GM19035 (cell line): ENCODE results near the gene CDSN.
A peak's percentile ranks its signal among the peaks of the same experiment; 100 is the strongest.
"Not testable (repeated sequence)": the region's sequence is repeated elsewhere in the genome, so short reads cannot be mapped to it uniquely, and the experiment has no call there.

Experiments
- ATAC-seq: cut with Tn5 transposase; IDR thresholded peaks from one replicate; pipeline ENCODE4 v1.9.1; 2021; ENCODE audit not compliant: unreplicated experiment

The CDSN gene, protein sequence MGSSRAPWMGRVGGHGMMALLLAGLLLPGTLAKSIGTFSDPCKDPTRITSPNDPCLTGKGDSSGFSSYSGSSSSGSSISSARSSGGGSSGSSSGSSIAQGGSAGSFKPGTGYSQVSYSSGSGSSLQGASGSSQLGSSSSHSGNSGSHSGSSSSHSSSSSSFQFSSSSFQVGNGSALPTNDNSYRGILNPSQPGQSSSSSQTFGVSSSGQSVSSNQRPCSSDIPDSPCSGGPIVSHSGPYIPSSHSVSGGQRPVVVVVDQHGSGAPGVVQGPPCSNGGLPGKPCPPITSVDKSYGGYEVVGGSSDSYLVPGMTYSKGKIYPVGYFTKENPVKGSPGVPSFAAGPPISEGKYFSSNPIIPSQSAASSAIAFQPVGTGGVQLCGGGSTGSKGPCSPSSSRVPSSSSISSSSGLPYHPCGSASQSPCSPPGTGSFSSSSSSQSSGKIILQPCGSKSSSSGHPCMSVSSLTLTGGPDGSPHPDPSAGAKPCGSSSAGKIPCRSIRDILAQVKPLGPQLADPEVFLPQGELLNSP

DNA sequence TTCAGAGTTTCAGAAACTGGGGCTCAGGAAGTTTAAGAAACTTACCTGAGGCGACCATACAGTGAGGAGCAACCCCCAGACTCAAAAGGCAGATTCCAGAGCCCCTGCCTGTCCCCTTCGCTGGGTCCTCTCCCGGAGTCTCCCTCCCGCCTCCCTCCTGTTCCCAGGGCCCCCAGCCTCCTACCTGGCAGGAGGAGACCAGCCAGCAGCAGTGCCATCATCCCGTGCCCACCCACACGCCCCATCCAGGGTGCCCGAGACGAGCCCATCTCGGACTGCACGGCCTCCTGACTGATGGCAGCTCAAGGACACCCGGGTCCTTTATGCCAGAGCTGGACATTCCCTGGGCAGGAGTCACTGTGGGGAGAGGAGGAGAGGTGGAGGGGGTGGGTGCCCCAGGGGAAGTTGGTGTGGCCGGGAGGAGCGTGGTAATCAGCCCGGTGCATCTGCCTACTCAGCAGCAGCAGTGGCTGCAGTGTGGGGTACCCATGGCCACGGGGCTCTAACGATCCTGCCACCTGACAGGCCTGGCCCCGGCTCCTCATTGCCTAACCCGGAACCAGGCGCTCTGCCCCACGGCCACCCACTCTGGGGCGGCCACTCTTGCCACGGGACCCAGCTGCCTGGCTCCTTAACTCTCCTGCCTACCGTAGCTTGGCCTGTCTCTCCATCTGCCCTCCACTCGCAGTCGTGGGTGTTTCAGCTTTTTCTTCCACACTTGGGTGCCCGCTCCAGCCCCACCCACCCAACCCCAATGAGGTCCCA lies at the start of gene CDSN:
CDSN (minus strand) TSS at position 296 of the 765 bp plus-strand sequence; CDS start at position 269, 27 bp downstream.
- ATAC-seq, result no peak

DNA sequence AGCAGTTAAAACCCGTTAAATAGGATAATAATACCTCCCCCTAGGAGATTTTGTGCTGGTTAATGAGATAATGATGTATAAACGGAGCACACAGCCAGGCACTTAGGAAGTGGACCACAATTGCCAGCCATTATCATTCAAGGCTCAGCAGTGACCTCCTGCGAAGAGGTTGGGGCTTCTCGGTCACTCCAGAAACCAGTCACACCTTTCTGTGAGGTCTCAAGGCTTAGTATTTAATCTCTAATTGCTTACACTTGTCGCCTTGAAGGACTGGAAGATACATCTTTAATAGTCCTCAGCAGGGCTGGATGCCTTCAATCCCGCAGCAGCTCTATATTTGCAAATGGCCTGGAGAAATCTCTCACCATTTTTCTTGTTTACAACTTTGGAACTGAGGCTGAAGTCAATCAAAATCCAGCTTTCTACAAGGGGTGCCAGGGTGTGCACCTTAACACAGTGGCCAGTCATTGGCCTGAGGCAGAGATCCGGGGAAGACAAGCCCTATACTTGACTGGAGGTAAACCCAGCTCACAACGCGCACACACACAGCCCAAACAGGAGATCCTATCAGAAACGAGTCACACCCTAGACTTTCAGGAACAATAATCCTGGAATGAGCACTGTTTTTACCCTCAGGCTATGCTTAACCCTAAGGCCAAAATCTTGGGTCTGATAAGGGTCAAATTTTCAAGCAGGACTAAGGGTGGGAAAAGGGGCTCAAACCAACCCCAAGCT lies 49.0 kb upstream of the CDSN start:
- no peak for ATAC-seq

GRCh38 chr6:31168606-31169005 lies 48.4 kb upstream of the CDSN start:
- ATAC-seq, result no peak

GRCh38 chr6:31165986-31166385 lies 45.7 kb upstream of the CDSN start:
- ATAC-seq, result no peak

DNA sequence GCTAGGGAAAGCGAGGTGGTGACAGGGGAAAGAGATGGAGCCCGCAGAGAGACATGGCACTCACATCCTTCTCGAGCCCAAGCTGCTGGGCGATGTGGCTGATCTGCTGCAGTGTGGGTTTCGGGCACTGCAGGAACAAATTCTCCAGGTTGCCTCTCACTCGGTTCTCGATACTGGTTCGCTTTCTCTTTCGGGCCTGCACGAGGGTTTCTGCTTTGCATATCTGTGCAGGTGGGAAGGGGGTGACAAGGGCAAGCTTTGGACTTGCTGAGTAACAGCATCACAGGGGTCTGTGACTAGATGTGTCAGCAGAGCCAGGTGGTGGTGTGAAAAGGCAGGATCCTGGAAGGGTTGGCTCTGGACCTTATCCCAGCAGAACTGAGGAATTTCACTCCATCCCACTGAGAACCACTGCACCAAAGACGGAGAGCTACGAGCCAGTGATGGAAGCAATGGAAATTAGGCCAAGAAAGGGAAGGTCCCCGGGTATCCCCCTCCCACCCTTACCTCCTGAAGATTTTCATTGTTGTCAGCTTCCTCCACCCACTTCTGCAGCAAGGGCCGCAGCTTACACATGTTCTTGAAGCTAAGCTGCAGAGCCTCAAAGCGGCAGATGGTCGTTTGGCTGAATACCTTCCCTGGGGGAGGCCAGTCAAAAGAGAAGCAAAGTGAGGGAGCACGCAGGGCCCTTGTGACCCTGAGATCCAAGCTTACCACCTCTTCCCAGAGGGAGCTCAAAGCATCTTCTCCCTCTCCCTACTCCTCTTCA lies 45.0 kb upstream of the CDSN start:
- ATAC-seq, result peak; percentile 79

DNA sequence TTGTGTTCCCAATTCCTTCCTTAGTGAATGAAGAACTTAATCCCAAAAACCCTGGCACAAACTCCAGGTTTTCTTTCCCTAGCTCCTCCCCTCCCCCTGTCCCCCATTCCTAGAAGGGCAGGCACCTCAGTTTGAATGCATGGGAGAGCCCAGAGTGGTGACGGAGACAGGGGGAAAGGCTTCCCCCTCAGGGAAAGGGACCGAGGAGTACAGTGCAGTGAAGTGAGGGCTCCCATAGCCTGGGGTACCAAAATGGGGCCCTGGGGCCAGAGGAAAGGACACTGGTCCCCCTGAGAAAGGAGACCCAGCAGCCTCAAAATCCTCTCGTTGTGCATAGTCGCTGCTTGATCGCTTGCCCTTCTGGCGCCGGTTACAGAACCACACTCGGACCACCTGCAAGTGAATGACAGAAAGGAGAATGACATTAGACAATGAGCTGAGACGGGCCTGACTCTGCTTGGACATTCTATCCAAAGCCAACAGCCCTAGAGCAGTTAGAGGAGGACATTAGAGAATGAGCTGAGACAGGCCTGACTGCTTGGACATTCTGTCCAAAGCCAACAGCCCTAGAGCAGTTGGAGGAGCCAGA lies 44.3 kb upstream of the CDSN start:
- ATAC-seq, result not testable (repeated sequence)

DNA sequence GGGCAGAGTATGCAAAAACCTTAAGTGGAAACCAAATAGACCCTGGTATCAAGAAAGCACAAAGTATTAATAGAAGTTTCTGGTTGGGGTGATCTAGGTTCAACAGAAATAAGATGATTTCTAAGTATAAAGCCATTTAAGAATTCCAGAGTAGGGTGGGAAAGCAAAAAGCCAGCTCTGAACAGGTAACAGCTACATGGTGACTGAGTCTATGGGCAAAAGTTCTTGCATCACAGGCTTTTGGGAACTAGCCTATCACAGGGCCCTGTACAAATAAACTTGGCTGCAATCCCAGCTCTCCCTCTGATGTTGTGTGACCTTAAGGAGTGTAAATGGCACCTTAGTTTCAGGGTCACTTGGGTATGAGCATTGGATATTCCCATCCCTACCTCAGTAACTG lies 43.7 kb upstream of the CDSN start:
- no peak for ATAC-seq

- no peak for ATAC-seq
These were observed 42.4 kb upstream of the CDSN start for GRCh38 chr6:31162463-31163165.

GRCh38 chr6:31161216-31162126 lies 41.2 kb upstream of the CDSN start:
- no peak for ATAC-seq

DNA sequence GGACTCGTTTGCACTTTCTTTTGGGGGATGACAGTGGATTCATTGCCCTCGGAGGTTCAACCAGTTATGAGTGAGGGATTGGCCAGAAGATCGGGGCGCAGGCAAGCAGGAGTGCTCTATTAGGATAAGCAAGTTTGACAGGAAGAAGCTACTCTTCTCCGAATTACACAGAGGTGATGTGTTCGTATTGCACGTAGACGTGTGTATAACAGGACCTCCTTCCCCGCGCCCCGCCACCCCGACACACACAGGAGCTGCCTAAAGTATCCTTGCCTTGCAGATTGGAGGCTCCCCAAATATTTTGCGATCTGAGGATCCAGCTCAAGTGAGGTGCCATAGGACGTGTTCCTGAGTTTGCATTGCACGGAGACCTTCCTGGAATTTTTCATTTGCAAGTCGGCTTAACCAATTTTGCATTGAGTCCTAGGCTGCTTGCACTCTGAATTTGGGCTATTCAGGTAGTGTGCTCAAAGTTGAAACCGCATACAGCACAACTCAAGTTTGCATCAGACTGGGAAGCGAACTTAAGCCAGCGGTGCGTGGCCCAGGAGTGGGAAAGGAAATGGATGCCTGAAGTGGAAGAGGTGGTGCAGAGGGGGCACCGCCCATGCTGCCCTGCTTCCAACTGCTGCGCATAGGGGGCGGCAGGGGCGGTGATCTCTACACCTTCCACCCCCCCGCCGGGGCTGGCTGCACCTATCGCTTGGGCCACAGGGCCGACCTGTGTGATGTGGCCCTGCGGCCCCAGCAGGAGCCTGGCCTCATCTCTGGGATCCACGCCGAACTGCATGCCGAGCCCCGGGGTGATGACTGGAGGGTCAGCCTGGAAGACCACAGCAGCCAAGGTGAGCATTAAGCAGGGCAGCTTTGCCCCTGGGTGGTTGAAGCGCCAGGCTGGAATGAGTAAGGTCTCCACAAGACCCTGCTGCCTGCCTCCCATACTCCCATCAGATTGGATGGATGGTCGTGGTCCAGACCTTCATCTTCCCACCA lies 38.9 kb upstream of the CDSN start:
- peak; percentile 5 for ATAC-seq

GRCh38 chr6:31158140-31158862 lies 38.1 kb upstream of the CDSN start, which contains the start of gene TCF19:
TSS of gene TCF19 (plus strand) at chr6:31158589. CDS start at chr6:31159470, 881 bp downstream.
- peak; percentile 86 for ATAC-seq

DNA sequence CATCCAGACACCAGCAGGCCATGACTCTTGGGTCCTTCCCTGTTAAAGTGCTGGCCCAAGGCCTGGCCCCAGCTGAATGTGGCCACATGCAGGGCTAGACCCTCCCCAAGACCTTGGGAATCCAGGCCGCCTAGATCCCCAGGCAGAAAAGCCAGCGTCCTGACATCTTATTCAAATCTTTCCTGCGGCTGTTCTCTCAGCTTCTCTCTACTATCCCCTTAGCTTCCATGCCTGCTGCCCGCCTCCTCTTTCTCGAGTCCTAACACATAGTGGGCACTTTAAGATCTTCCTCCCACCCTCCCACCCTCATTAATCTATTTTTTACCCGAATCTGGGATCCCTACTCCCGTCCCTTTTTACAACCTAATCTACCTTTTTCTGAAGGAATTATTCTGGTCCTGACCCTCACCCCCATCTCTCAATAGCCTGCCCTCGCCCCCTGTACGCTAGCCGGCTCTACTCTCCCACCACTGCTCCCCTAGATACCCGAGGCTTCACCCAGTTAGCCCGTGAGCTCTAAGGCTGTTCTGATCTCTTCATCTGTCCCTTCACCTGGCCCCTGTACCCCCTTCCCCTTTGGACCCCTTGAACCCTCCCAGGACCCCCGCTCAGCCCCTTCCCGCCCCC lies 37.4 kb upstream of the CDSN start, which contains the start of gene CCHCR1:
CCHCR1 (minus strand) TSS at position 290 of the 627 bp plus-strand sequence; CDS start at position 88, 202 bp downstream.
- peak; percentile 4 for ATAC-seq

- no peak for ATAC-seq
These were observed 36.4 kb upstream of the CDSN start for GRCh38 chr6:31156641-31157040.

DNA sequence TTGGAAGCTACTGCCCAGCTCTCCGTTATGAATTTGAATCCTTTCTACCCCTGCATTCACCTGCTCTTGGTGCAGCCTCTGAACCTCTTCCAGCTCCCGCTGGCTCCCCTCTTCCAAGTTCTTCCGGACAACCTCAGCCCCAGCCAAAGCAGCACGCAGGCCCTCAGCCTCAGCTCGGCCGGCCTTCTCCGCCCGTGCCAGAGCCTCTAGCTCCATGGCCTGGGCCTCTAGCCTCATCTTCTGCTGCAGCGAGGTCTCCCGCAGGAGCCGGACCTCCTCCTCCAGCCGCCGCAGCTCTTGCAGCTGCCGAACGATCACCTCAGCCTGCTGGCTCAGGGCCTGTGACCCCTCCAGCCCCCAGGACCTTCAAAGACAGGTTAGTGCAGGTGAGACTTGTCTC lies 34.2 kb upstream of the CDSN start:
- no peak for ATAC-seq

- ATAC-seq, result no peak
These were observed 32.5 kb upstream of the CDSN start for GRCh38 chr6:31152781-31153180.
